DOHH2 (cell line): Measurements from ENCODE around the gene MTRFR.

Source experiments
- H3F3A ChIP-seq: fragments of 200-600 bp; sonication (generic), shearing (Covaris generic); 2 replicates; pipeline ENCODE4 v1.6.0; 2016; ENCODE audit warnings: antibody characterized with exemption, mild to moderate bottlenecking; ENCODE audit not compliant: control insufficient read depth, insufficient read depth
- H3K27ac ChIP-seq: fragments of 200-600 bp; sonication (generic); 2 replicates; pipeline ENCODE4 v1.5.1; 2014; ENCODE audit warnings: low read depth, mild to moderate bottlenecking, low read length, moderate library complexity
- H3K27me3 ChIP-seq: fragments of 200-600 bp; sonication (generic); 2 replicates; pipeline ENCODE4 v1.6.1; 2014; ENCODE audit warnings: mild to moderate bottlenecking, low read length, mixed read lengths; ENCODE audit not compliant: control insufficient read depth
- H3K36me3 ChIP-seq: fragments of 200-600 bp; sonication (generic); 2 replicates; pipeline ENCODE4 v1.6.1; 2014; ENCODE audit warnings: mild to moderate bottlenecking, low read length, moderate library complexity, mixed read lengths; ENCODE audit not compliant: control insufficient read depth
- H3K4me1 ChIP-seq: fragments of 200-600 bp; sonication (generic); 2 replicates; pipeline ENCODE4 v1.6.1; 2014; ENCODE audit warnings: mild to moderate bottlenecking, low read length, mixed read lengths; ENCODE audit not compliant: control insufficient read depth
- H3K4me2 ChIP-seq: fragments of 200-600 bp; sonication (generic); 2 replicates; pipeline ENCODE4 v1.6.0; 2014; ENCODE audit warnings: mild to moderate bottlenecking, low read length, moderate library complexity
- H3K4me3 ChIP-seq: fragments of 200-600 bp; sonication (generic); 2 replicates; pipeline ENCODE4 v1.5.1; 2014; ENCODE audit warnings: mild to moderate bottlenecking, low read length, mixed read lengths
- H3K79me2 ChIP-seq: fragments of 200-600 bp; sonication (generic); 2 replicates; pipeline ENCODE4 v1.6.1; 2014; ENCODE audit warnings: mild to moderate bottlenecking, low read length, mixed read lengths; ENCODE audit not compliant: control insufficient read depth
- H3K9me2 ChIP-seq: fragments of 200-600 bp; sonication (generic); replicated peaks from 2 replicates; pipeline ENCODE4 v1.6.1; 2014; ENCODE audit warnings: mild to moderate bottlenecking, low read length, mixed read lengths; ENCODE audit not compliant: control insufficient read depth
- H3K9me3 ChIP-seq: fragments of 200-600 bp; sonication (generic); 2 replicates; pipeline ENCODE4 v1.6.1; 2014; ENCODE audit warnings: antibody characterized with exemption, low read length, mixed read lengths; ENCODE audit not compliant: control insufficient read depth, insufficient read depth
- H4K20me1 ChIP-seq: fragments of 200-600 bp; sonication (generic); 2 replicates; pipeline ENCODE4 v1.6.0; 2014; ENCODE audit warnings: low read depth, mild to moderate bottlenecking, antibody characterized with exemption, low read length, moderate library complexity; ENCODE audit not compliant: control insufficient read depth, insufficient read depth
- CTCF ChIP-seq: fragments of 200-600 bp; sonication (generic); IDR thresholded peaks from one replicate; pipeline ENCODE4 v1.5.1; 2014; ENCODE audit warnings: antibody characterized with exemption, mild to moderate bottlenecking, low read depth, low read length; ENCODE audit not compliant: poor library complexity, severe bottlenecking
- EZH2phosphoT487 ChIP-seq: fragments of 200-600 bp; sonication (generic); IDR thresholded peaks from 2 replicates; pipeline ENCODE4 v1.6.1; 2017; ENCODE audit warnings: borderline replicate concordance, mild to moderate bottlenecking, antibody characterized with exemption, low read length, moderate library complexity, mixed read lengths

Gene MTRFR

GRCh38 chr12:123293178-123293760, 60.0 kb downstream of the MTRFR start:
- Histone ChIP-seq H3K9me3 (no peaks in the 10 kb centered on the region), H3K79me2 (no peaks in the 10 kb centered on the region), H4K20me1 (no peaks in the 10 kb centered on the region), H3K4me3 (no peak overlapping the region), H3K4me1 (no peaks in the 10 kb centered on the region), H3F3A (peaks cover 10% of the 10 kb centered on the region), H3K27ac (no peak overlapping the region), H3K4me2 (no peak overlapping the region), H3K36me3 (peaks cover 65% of the 10 kb centered on the region), H3K9me2 (no peaks in the 10 kb centered on the region), H3K27me3 (no peaks in the 10 kb centered on the region)
- TF ChIP-seq EZH2phosphoT487 (no peak), CTCF (no peak)

- peaks cover 6% of the 10 kb centered on the region; the same call in 1 of the 2 replicates for H3F3A ChIP-seq
- peaks cover 86% of the 10 kb centered on the region for H3K36me3 ChIP-seq
- H3K79me2 ChIP-seq = no peaks in the 10 kb centered on the region
- no peaks in the 10 kb centered on the region for H3K9me3 ChIP-seq
- H3K4me2 ChIP-seq = no peak overlapping the region
- H3K4me1 ChIP-seq = no peaks in the 10 kb centered on the region
- H3K4me3 ChIP-seq = no peak overlapping the region
- no peaks in the 10 kb centered on the region for H3K9me2 ChIP-seq
- H3K27ac ChIP-seq = no peak overlapping the region
- TF ChIP-seq CTCF (no peak), EZH2phosphoT487 (no peak)
- H4K20me1 ChIP-seq = no peaks in the 10 kb centered on the region
- H3K27me3 ChIP-seq = no peaks in the 10 kb centered on the region
These were observed 71.9 kb downstream of the MTRFR start for GRCh38 chr12:123305136-123305535.

GRCh38 chr12:123306200-123306599, 73.0 kb downstream of the MTRFR start:
- Histone ChIP-seq H4K20me1 (no peaks in the 10 kb centered on the region), H3K4me1 (no peaks in the 10 kb centered on the region), H3K9me2 (no peaks in the 10 kb centered on the region), H3K36me3 (peaks cover 87% of the 10 kb centered on the region), H3K27me3 (no peaks in the 10 kb centered on the region), H3K9me3 (no peaks in the 10 kb centered on the region), H3F3A (peaks cover 6% of the 10 kb centered on the region; the same call in 1 of the 2 replicates), H3K4me2 (no peak overlapping the region), H3K79me2 (no peaks in the 10 kb centered on the region), H3K4me3 (no peak overlapping the region), H3K27ac (no peak overlapping the region)
- no peak for TF ChIP-seq EZH2phosphoT487
- no peak for TF ChIP-seq CTCF
